IPS-NIHi7 (cell line): ENCODE results near the gene CNIH2.

Source experiments
- DNase-seq: peaks from one replicate; pipeline ENCODE4 v3.0.0; 2012; ENCODE audit warnings: mixed read lengths; ENCODE audit errors: extremely low spot score

Gene CNIH2

GRCh38 chr11:66329165-66329673 is 51.2 kb downstream of the CNIH2 start:
- DNase-seq: no peak

GRCh38 chr11:66330931-66331330 is 53.0 kb downstream of the CNIH2 start:
- no peak for DNase-seq

GRCh38 chr11:66331542-66332370 is 53.8 kb downstream of the CNIH2 start:
- DNase-seq: no peak

- no peak for DNase-seq
Observed at GRCh38 chr11:66332371-66333219, 54.6 kb downstream of the CNIH2 start.

GRCh38 chr11:66333220-66333877 is 55.4 kb downstream of the CNIH2 start:
- DNase-seq: no peak
